GM21576 (cell line): Measurements from ENCODE around the gene TMEM169.
A peak's percentile ranks its signal among the peaks of the same experiment; 100 is the strongest.

Experiments used
- ATAC-seq: cut with Tn5 transposase; IDR thresholded peaks from one replicate; pipeline ENCODE4 v1.9.1; 2021; ENCODE audit warnings: mild to moderate bottlenecking, moderate library complexity; ENCODE audit not compliant: unreplicated experiment

TMEM169 gene, protein sequence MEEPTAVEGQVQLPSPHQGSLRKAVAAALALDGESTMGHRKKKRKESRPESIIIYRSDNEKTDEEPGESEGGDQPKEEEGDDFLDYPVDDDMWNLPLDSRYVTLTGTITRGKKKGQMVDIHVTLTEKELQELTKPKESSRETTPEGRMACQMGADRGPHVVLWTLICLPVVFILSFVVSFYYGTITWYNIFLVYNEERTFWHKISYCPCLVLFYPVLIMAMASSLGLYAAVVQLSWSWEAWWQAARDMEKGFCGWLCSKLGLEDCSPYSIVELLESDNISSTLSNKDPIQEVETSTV

DNA sequence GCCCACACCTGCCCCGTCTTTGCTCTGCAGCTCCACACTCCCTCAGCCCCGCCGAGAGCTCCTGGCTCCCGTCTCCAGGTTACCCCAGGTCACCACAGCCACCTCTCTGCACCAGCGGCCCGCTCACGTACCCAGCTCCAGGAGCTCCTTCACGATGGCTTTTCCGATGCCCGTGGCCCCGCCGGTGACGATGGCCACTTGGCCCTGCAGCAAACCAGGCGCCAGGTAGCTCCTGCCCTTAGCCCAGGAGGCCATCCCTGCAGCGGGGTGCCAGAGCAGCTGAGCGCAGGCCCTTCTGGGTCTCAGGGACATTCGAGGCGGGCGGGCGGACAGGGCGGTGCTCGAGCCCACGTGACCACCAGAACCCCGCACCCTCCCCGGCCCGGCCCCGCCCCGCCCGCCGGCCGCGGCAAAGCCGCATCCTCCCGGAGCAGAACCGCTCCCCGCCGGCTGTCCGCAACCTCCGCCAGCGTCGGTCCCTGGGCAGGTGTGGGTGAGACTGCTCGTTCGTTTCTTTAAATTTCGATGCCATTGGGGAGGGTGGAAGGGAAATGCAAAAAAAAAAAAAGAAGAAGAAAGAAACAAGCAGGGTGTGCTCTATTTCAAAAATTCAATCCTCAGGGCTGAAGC is at the start of gene TMEM169, which contains the start of gene PECR:
Gene TMEM169, plus strand, starts transcription at position 433 of the 630 bp plus-strand sequence. CDS start 14,045 bp downstream, outside the sequence.
Gene PECR, minus strand, starts transcription at position 323 of the 630 bp plus-strand sequence. Its CDS starts 68 bp downstream, at position 255.
- ATAC-seq = peak; percentile 94

DNA sequence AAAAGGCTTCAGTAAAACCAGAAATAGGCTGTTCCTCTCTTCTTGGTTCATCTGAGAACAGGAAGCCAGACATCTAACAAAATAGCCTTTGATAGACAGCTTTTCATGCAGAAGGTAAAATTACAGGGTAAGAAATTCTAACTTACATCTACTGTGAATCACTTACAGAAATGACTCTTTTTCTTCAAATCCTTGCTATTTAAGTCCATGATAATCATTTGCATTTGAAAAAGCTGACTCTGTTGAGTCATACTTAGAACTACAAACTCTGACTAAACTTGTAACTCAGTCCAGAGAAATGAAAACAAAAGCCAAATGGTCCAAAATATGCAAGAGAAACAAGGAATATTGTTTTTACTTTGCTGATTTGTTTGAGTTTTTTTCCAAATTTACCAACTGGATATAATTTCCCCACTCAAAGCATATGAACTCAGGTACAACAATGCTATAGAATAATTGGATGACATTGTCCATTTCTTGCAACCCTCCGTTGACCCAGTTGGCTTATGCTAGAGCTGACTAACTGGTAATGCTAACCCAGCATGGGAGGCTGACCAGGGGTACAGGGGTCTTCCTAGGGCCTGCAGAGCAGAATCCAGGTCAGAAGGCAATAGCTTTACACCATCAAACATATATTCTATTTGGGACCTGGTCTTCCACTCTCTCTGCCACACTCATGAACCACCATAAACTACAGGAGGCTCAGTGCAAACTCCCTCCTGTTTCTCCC is 49.6 kb upstream of the TMEM169 start:
- peak; percentile 81 for ATAC-seq

DNA sequence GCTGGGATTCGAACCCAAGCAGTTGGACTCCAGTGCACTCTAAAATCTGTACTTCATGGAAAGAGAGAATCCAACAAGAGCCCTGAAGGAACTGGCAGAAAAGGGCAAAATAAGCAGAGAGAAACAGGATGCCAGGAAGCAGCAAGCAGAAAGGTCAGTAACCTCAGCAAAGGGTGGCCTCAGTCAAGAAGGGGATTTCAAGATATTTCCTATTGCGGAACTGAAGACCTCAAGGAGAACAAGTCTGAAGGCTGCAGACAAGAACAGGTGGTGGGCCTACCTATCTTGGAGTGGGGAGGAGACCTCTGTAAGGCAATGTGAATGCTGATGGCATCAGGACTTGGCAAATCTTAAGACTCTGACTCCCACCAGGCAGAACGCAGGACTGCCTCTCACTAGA is 48.3 kb upstream of the TMEM169 start:
- ATAC-seq = peak; percentile 31

DNA sequence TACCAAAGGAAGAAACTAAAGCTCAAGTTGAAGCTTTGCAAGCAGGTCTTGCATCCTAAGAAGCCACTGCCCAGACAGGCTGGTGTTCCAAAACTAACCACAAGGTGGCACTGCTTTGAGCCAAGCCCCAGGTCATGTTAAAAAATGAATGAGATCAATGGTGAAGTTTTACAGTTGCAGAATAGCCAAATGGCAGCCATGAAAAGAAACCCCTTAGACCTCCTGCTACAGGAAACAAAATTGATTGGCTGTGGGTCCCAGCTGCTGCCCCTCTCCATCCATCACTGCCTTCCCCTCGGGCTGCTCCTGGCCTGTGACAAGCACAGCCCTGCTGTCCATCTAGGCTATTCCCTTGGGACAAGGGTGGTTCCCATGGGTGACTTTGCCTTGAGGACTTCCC is 47.7 kb upstream of the TMEM169 start:
- peak; percentile 25 for ATAC-seq

DNA sequence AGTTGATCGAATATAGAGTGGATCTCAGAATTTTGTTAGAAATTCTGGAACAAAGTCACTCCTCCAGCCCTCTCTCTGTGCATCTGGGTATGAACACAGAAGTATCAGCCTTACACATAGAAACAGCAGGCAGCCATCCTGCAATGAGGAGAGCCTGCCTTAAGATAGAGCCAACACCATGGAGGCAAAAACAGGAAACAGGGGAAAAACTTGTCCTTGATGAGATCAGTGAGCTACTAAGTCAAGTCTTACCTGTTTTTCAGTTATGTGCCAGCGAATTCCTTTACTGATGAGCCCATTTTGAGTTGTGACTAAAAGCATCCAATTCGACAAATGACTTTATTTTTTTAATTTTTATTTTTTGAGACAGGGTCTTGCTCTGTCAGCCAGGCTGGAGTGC is 41.8 kb upstream of the TMEM169 start:
- ATAC-seq = no peak

DNA sequence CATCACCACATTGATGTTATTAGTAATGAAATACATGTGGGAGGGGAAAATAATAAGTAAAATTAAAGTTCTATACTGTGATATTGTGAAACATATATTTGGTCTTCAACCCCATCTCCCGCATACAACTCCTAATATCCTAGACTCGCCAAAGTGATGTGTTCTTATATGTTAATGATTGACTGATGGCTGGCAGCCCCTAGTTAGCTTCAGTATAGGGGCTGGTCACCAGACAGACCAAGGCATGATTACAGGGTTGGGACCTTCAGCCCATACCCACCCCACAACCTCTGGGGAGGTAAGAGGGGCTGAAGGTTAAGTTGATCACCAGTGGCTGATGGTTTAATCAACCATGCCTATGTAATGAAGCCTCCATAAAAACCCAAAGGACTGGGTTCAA is 40.3 kb upstream of the TMEM169 start:
- ATAC-seq = no peak

DNA sequence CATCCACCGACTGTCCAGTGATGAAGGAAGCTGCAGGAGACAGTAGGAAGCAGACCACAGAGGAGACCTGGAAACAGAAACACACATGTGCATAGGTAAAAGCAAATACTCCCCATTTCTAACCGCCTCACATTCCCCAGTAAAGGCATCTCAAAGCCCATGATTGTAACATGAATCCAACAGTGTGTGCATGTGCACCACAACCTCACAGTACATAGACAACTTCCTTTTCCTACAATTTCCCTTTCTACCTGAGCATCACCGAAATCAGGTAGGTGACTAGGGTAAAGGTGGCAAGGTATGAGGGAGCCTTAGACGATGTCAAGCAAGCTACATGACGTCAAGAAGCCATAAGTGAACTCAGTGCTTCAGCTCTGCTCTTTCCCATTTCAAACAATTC is 37.8 kb upstream of the TMEM169 start:
- no peak for ATAC-seq

DNA sequence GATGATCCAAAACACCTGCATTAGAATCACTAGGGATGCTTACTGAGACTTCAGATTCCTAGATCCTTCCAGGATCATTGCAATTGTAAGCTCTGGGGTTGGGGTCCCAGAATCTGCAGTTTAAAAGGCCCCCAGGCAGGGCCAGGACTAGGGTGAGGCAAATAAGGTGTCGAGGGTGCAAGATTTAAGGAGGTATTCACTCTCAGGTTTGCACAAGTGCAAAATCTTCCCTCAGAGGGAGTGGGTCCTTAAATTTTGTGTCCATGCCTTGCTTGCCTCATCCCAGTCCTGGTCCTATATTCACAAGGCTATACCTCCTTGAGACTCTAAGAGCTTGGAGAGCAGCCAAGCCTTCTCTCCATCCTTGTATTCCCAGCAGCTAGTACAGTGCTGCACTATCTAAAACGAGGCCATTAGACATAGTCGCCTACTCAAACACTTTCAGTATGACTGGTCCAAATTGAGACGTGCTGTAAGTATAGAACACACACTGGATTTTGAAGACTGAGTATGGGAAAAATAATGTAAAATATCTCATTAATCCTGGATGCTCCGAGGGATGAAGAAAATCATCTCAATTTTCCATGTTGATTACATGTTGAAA is 36.7 kb upstream of the TMEM169 start:
- ATAC-seq = peak; percentile 99

DNA sequence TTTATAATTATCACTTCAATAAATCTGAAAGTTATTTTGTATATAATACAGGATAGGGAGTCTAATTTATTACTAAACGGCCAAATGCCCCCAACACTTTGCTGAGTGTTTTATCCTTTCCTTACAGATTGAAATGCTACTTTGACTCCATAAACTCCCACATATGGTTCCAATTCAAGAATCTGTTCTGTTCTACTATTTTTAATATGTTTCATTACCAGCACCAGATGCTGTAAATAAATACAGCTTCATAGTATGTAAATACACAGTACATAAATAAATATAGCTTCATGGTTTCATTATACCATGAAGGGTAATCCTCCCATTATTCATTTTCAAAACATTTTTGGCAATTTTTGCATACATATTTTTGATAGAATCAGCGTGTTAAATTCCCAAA is 34.3 kb upstream of the TMEM169 start:
- no peak for ATAC-seq

DNA sequence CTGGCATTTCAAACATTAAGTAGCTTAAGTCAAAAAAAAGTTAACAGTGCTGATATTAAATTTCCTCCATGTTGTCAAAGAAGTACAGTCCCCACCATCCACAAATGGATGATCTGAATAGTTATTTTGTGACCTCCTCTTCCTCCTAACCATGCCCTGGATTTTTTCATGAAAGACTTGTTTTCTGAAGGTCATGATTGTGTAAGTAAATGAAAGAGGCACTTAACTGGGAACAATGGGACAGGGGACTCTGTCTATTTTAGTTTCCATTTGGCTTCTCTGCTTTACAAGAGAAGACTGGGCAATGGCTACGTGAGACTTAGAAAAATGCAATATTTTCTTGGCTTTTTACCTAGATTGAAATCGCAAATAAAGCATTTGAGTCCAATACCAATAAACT is 32.3 kb upstream of the TMEM169 start:
- ATAC-seq = no peak

DNA sequence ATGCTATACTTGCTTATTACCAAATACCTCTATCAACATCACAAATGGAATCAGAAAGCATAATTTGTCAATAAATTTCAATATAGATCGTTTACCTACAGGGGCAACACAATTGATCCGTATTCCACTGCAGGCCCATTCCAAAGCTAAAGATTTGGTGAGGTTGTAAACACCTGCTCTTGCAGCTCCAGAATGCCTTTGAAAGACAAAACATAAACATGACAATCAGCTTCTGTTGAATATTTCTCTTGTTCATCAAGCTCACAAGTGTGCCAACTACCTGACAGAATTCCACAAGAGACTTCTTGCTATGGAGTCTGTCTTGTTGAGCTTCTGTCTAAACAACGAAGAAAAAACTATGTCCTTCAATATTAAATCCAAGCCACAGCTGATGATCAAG is 30.4 kb upstream of the TMEM169 start:
- ATAC-seq = no peak

DNA sequence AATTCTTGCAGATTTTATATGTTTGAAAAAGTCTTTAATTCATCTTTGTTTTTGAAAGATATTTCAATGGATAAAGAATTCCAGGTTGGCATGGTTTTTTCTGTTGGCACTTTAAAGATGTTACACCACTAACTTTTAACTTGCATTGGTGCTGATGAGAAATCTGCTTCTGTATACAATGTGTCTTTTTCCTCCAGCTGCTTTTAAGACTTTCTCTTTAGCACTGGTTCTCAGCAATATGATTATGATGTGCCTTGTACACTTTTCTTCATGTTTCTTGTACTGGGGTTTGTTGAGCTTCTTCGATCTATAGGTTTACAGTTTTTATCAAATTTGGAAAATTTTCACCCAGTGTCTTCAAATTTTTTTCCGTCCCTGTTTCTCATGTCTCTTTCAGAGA is 29.3 kb upstream of the TMEM169 start:
- ATAC-seq = no peak

DNA sequence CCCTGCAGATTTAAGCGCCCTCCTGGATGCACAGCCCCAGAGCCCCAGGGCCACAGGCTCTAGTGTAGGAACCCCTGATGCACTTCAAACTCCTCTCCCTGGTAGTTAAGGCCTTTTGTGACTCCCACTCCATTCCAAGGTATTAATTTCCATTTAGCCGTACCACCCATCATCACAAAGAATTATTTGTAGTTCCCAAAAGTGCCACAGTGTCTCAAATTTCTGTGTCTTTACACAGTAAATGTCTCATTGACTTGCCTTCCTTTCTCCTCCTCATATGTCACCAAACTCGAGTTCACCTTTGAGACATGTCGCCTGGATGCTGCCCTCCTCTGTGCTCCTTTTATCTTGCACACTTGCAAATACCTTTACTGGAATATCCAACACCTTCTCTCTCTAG is 26.0 kb upstream of the TMEM169 start:
- ATAC-seq = no peak

DNA sequence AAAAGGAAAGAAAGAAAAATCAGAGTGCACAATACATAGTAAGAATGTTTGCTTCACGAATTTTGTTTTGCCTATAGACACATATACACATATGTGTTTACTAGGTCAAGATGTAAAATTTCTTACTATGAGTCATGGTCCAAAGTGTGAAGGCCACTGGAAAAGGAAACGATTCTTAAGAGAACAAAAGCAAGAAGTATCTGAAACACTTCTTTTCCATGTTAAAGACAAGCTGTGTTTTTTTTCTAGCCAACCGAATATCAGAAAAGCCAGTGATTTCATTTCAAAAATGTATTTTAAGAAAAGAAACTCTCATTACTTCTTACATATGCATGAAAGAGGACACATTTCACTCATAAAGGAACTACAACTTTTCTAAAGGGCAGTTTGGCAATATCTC is 25.0 kb upstream of the TMEM169 start:
- ATAC-seq = peak; percentile 46

DNA sequence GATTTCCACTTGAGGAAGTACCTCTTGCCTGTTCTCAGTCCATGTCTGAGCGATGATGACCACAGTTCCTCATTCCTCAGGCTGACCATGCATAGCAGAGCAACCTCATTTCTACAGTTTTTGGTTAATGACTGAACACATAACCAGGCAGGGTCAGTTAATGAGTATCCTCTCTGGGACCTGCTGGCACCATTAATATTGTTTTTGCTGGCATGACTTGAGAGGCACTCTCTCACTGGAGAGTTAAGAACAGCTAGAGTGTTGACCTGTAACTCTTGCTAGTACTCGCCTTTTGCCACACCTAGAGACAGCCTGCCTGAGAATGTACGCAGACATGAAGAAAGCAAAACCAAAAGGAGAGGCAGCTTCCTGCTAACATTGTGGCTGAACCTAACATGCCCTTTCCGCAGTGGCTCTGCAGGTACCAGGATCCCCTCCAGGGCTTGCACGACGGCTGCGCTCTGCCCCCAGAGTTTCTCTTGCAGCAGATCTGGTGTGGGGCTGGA is 24.0 kb upstream of the TMEM169 start:
- peak; percentile 85 for ATAC-seq

DNA sequence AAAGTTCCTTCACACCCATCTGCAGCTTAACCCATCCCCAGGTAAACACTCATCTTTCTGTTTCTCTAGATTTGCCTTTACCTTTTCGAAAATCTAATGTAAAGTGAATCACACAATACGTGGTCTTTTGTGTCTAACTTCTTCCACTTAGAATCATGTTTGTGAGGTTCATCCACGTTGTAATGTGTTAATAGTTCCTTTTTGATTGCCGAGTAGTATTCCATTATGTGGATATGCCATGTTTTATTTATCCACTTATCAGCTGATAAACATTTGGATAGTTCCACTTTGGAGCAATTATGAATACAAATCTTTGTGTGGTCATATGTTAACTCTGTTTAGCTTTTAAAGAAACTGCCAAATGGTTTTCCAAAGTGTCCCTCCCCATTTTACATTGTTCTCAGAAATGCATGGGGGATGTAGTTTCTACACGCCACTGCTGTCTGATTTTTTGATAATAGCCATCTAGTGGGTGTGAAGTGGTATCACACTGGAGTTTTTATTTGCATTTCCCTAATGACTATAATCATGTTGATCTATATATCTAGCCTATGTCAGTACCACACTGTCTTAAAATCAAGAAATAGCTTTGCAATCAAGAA is 22.4 kb upstream of the TMEM169 start:
- ATAC-seq = no peak

DNA sequence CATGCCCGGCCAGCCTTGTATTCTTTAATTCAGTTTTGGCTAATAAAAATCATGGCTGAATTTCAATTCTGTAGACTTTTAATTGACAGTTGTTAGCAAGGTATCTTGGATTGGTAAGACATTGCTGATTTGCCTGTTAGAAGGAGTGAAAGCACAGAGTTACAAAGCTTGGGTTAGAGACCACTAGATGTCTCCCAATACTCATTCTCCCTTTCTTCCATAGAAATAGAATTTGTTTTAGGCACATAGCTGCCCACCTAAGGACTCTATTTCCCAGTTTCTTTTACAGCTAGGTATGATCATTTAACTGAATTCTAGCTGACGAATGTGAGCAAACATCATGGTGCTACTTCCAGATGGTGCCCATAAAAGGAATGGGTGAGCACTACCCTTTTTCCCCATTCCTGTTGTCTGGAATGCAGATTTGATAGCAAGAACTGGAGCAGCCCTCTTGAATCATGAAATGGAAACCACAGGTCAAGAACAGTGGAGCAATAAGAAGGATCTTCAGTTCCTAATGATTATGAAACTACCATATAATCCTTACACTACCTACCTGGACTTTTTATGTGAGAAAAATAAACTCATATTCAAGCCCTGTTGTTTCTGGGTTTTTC is 17.6 kb upstream of the TMEM169 start:
- no peak for ATAC-seq

DNA sequence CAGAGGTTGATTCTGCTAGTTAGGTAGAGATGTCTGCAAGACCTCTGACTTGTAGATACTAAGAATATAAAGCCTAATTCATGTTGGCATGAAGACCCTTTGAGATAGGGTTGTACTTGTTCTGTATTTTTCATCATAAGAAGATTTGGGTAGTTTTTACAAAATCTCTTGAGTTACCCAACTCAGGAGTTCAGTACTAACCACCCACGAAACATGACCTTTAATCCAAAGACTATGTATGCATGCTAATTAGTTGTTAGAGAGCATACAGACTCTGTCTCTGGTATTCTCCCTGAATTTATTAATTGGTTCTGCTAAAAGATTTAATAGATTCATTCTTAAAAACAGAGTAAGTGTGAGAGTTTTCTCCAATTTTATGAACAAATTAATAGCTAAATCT is 17.1 kb upstream of the TMEM169 start:
- no peak for ATAC-seq

DNA sequence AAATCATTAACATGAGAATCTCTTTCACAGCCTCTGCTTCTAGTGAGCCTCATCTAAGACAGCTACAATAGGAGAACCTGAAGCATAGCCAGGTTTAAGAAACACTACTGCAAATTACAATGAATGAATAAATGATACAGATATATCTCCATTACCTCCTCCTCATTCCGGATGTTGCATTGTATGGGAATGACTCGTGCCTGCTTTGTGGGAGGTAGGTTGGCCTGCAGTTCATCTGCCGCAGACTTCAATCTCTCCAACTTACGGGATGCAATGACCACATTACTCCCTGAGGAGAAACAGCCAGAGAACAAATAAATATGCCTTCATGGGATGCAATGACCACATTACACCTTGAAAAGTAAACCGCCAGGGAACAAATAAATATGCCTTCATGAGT is 15.5 kb upstream of the TMEM169 start:
- no peak for ATAC-seq

DNA sequence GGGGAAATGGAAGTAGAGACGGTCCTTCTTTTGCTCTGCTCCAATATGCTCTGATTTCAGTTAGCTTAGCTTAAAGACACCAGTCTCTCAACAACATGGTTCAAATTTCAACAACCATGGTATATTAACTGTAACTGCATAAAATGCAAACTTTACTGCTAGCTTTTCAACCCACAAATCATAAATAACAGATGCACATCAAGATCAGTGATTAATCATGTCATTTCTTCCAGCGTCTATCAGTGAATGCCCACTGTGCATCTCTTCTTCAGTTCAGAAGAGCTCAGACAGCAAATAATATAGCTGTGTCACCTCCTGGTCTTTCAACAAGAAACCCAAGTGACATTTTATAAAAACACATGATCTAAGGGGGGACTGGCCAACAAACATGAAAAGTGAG is 12.7 kb upstream of the TMEM169 start:
- ATAC-seq = no peak
